Liver (tissue), 9 donors: ENCODE data around the gene CIAPIN1. TPM values are rescaled to one million over a fixed set of nuclear protein-coding genes. Genes with fewer than 3 reads are reported as not detected.

Source experiments
- DNase-seq: peaks from one replicate; pipeline ENCODE4 v3.0.0-alpha.2; 2017; ENCODE audit warnings: low spot score
- H3K27ac ChIP-seq, 2 donors: one replicate each; pipeline ENCODE4 v1.7.0; 2013; ENCODE audit warnings: inconsistent platforms in 2 of 2, low read length in 2 of 2, control low read depth in 1 of 2, low read depth in 1 of 2, mild to moderate bottlenecking in 1 of 2
- H3K27me3 ChIP-seq, 4 donors: one replicate each; pipeline versions ENCODE4 v1.6.1 to v1.7.0; 2013; ENCODE audit warnings: low read length in 3 of 4, inconsistent platforms in 1 of 4, mild to moderate bottlenecking in 1 of 4, moderate library complexity in 1 of 4; ENCODE audit not compliant: control insufficient read depth in 4 of 4, insufficient read depth in 4 of 4
- H3K36me3 ChIP-seq, 4 donors: one replicate each; pipeline versions ENCODE4 v1.6.1 to v1.7.0; 2013; ENCODE audit warnings: low read length in 3 of 4, mild to moderate bottlenecking in 3 of 4, low read depth in 1 of 4, moderate library complexity in 1 of 4; ENCODE audit not compliant: control insufficient read depth in 4 of 4, insufficient read depth in 3 of 4
- H3K4me1 ChIP-seq, 4 donors: one replicate each; pipeline versions ENCODE4 v1.6.1 to v1.7.0; 2013; ENCODE audit warnings: low read length in 3 of 4, mild to moderate bottlenecking in 3 of 4, moderate library complexity in 1 of 4; ENCODE audit not compliant: control insufficient read depth in 4 of 4, insufficient read depth in 4 of 4
- H3K4me3 ChIP-seq, 3 donors: one replicate each; pipeline versions ENCODE4 v1.6.1 to v1.7.0; 2013; ENCODE audit warnings: low read length in 3 of 3, control low read depth in 1 of 3, low read depth in 1 of 3, mild to moderate bottlenecking in 1 of 3
- H3K9ac ChIP-seq, 2 donors: one replicate each; pipeline ENCODE4 v1.7.0; 2013; ENCODE audit warnings: low read length in 2 of 2, mild to moderate bottlenecking in 2 of 2, moderate library complexity in 2 of 2, control low read depth in 1 of 2, low read depth in 1 of 2
- H3K9me3 ChIP-seq, 4 donors: one replicate each; pipeline versions ENCODE4 v1.6.1 to v1.7.0; 2013; ENCODE audit warnings: low read length in 3 of 4; ENCODE audit not compliant: control insufficient read depth in 4 of 4
- EGR1 ChIP-seq, 2 donors: IDR thresholded peaks; 2 replicates each; pipeline ENCODE4 v1.6.1; 2016 to 2018; ENCODE audit warnings: antibody characterized with exemption in 2 of 2, low read depth in 2 of 2
- FOXA2 ChIP-seq: IDR thresholded peaks from 2 replicates; pipeline ENCODE4 v1.6.1; 2016; ENCODE audit warnings: antibody characterized with exemption
- HNF4G ChIP-seq: IDR thresholded peaks from 2 replicates; pipeline ENCODE4 v1.6.1; 2016; ENCODE audit warnings: antibody characterized with exemption
- RAD21 ChIP-seq, 2 donors: IDR thresholded peaks; 2 replicates each; pipeline ENCODE4 v1.6.1; 2016; ENCODE audit warnings: antibody characterized with exemption in 2 of 2, mild to moderate bottlenecking in 2 of 2
- REST ChIP-seq: IDR thresholded peaks from 2 replicates; pipeline ENCODE4 v1.6.1; 2016; ENCODE audit warnings: antibody characterized with exemption, mild to moderate bottlenecking
- TAF1 ChIP-seq: conservative IDR thresholded peaks from 2 replicates; pipeline ENCODE4 v1.6.1; 2016; ENCODE audit warnings: antibody characterized with exemption, mild to moderate bottlenecking
- WGBS: extraction: QIAGEN DNeasy Blood & Tissue Kit; methylation state at CpG from one replicate; pipeline ENCODE4 v1.1.7; 2013; 5-methylcytosine and 5-hydroxymethylcytosine counted together
- polyA plus RNA-seq, 2 donors: library from polyadenylated mRNA; stranded (reverse) in 1 of 2; unstranded in 1 of 2; fragments of 200-250 nt in 1 of 2; fragments of >200 nt in 1 of 2; fragmentation: Nextera tagmentation in 1 of 2; extraction: Ambion mirVana in 1 of 2; gene quantifications; one replicate each; pipeline versions ENCODE4 v1.2.1 to v1.2.3, GENCODE V29; 2013 to 2015
- total RNA-seq, 2 donors: library from RNA; depleted of rRNA; stranded (reverse); fragments of >200 nt; gene quantifications; one replicate each; pipeline ENCODE4 v1.2.3, GENCODE V29; 2014
- donor health status: healthy.
- donor health status: healthy.
- donor health status: healthy.
- donor health status: healthy.
- donor health status: healthy.

CIAPIN1 gene
- total and polyA plus RNA-seq, 4 donors: 19.5 to 32.7 (median 23.4) TPM

DNA sequence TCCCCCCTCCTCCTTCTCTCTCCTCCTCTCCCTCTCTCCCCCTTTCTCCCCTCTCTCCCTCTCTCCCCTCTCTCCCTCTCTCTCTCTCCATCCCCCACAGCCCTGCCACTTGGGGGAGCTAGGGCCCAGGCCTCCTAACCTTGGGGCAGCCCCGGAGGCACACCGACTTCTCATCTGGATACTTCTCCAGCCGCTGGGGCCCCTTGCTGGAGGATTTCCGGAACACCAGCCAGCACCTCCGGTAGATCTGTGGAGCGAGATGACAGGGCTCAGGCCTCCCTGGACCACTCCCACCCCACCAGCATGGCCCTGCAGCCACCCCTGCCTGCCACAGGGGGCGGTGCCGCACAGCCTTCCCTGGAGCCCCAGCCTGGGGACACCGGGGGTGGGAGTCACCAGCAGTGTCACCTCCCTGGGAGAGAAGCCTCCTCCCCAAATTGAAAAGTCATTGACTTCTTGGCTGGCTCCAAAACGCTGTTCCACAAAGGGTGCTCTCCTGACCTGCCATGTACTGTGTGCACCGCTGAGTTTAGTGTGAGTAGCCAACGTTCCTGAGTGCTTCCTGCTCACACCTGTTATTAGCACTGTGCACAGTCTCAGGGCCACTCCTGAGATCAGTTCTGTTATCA, 28.6 kb upstream of the CIAPIN1 start:
- DNase-seq: peak; percentile 59
- H3K9me3 ChIP-seq: no peaks in the 10 kb centered on the region
- peaks cover 0 to 16% (median 8%) of the 10 kb centered on the region in 4 donors for H3K36me3 ChIP-seq
- no peak overlapping the region for H3K4me3 ChIP-seq
- H3K27me3 ChIP-seq: no peaks in the 10 kb centered on the region
- H3K4me1 ChIP-seq: peaks cover 27 to 72% (median 55%) of the 10 kb centered on the region in 4 donors
- H3K9ac ChIP-seq: no peak overlapping the region
- TF ChIP-seq RAD21 (IDR thresholded peaks at IDR 0.05) (peak in 1 of 2 donors; percentile 40), FOXA2 (no peak)
- 54% methylated on average over 12 of the region's 12 CpGs for WGBS
- H3K27ac ChIP-seq: no peak overlapping the region

- H3K4me1 ChIP-seq: peaks cover 21 to 72% (median 56%) of the 10 kb centered on the region in 4 donors
- WGBS: 90% methylated on average over 30 of the region's 30 CpGs
- H3K9me3 ChIP-seq: no peaks in the 10 kb centered on the region
- no peak overlapping the region for H3K9ac ChIP-seq
- no peaks in the 10 kb centered on the region for H3K27me3 ChIP-seq
- peaks cover 5 to 24% (median 11%) of the 10 kb centered on the region in 4 donors for H3K36me3 ChIP-seq
- no peak for TF ChIP-seq EGR1 (IDR thresholded peaks at IDR 0.05; ENCODE audit: low read depth in 2 of 2)
- H3K4me3 ChIP-seq: no peak overlapping the region
- no peak overlapping the region for H3K27ac ChIP-seq
- DNase-seq: no peak
Observed at GRCh38 chr16:57474671-57475661, 27.8 kb upstream of the CIAPIN1 start.

DNA sequence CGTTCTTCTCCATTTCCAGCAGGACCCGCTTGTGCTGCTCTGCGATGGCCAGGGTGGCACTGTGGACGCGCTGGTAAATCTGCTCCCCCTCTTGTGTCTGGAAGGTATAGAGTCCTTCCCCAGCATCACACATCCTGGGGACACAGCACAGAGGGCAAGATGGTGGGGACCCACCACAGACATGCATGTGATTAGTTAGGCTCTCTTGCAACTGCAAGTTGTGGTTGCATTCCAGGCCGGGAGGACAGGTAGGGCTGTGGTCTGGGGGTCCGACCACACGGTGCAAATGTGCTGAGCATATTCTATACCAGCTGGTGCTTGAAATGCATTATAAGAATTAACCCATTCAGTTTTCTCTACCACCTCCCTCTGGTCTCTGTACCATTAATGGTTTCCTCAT, 26.7 kb upstream of the CIAPIN1 start:
- no peak overlapping the region for H3K9ac ChIP-seq
- no peak overlapping the region for H3K27ac ChIP-seq
- TF ChIP-seq RAD21 (IDR thresholded peaks at IDR 0.05): no peak
- TF ChIP-seq HNF4G: no peak
- TF ChIP-seq EGR1 (IDR thresholded peaks at IDR 0.05; ENCODE audit: low read depth in 2 of 2): no peak
- no peak for TF ChIP-seq REST
- no peak for TF ChIP-seq TAF1
- no peak overlapping the region for H3K4me3 ChIP-seq
- no peaks in the 10 kb centered on the region for H3K27me3 ChIP-seq
- 92% methylated on average over 8 of the region's 8 CpGs for WGBS
- no peaks in the 10 kb centered on the region for H3K9me3 ChIP-seq
- H3K36me3 ChIP-seq: peaks cover 11 to 34% (median 21%) of the 10 kb centered on the region in 4 donors
- H3K4me1 ChIP-seq: peaks cover 13 to 67% (median 51%) of the 10 kb centered on the region in 4 donors
- DNase-seq: no peak
